KOPT-K1 (cell line): Measurements from ENCODE around the gene LRRC3C.
A peak's percentile ranks its signal among the peaks of the same experiment; 100 is the strongest.

Experiments
- H3K27ac ChIP-seq: fragments of 200-600 bp; sonication (generic); 2 replicates; pipeline ENCODE4 v1.5.1; 2016; ENCODE audit warnings: antibody characterized with exemption, mild to moderate bottlenecking, low read depth, low read length; ENCODE audit not compliant: poor library complexity, severe bottlenecking
- H3K36me3 ChIP-seq: fragments of 200-600 bp; sonication (generic); 2 replicates; pipeline ENCODE4 v1.5.1; 2017; ENCODE audit warnings: antibody characterized with exemption, mild to moderate bottlenecking, low read length, moderate library complexity; ENCODE audit not compliant: insufficient read depth
- H3K9me3 ChIP-seq: fragments of 200-600 bp; sonication (generic); 2 replicates; pipeline ENCODE4 v1.5.1; 2017; ENCODE audit warnings: antibody characterized with exemption, low read length, mild to moderate bottlenecking; ENCODE audit not compliant: insufficient read depth, poor library complexity, severe bottlenecking

The LRRC3C gene

GRCh38 chr17:39951924-39952679 is 24.6 kb downstream of the LRRC3C start:
- no peak overlapping the region for H3K27ac ChIP-seq

GRCh38 chr17:39952680-39953470 is 25.3 kb downstream of the LRRC3C start:
- H3K9me3 ChIP-seq, result no peaks in the 10 kb centered on the region
- no peaks in the 10 kb centered on the region for H3K36me3 ChIP-seq
- peak overlapping the region; percentile 57 for H3K27ac ChIP-seq

More at GRCh38 chr17:39951924-39952679, 24.6 kb downstream of the LRRC3C start:
- Histone ChIP-seq H3K9me3 (no peaks in the 10 kb centered on the region), H3K36me3 (no peaks in the 10 kb centered on the region)

DNA sequence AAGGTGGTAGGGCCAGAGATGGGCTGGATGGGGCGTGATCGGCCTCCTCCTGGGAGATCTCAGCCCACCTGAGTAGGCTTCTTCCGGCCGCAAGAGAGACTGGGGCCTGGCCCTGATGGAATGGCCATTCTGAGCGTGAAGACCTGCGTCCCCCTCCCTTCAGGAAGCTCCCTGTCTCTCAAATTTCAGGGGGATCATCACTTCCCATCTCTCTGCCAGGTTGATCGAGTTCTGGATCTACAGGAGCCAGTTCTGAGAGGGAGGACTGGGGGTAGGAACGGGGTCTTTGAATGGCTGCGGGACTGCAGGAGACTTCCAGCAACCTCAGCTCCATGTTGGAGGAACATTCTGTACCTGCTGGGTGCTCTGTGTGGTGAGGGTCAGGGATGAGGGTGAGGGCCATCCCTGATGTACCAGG is 25.9 kb downstream of the LRRC3C start:
- Histone ChIP-seq H3K9me3 (no peaks in the 10 kb centered on the region), H3K27ac (peak overlapping the region; percentile 57), H3K36me3 (no peaks in the 10 kb centered on the region)

- no peaks in the 10 kb centered on the region for H3K36me3 ChIP-seq
- no peaks in the 10 kb centered on the region for H3K9me3 ChIP-seq
- no peak overlapping the region for H3K27ac ChIP-seq
These were observed 27.3 kb downstream of the LRRC3C start for GRCh38 chr17:39954876-39955275.

- Histone ChIP-seq H3K27ac (no peak overlapping the region), H3K36me3 (no peaks in the 10 kb centered on the region), H3K9me3 (no peaks in the 10 kb centered on the region)
These were observed 28.2 kb downstream of the LRRC3C start for GRCh38 chr17:39955726-39956225.

GRCh38 chr17:39960524-39961041 is 33.1 kb downstream of the LRRC3C start:
- Histone ChIP-seq H3K27ac (no peak overlapping the region), H3K36me3 (no peaks in the 10 kb centered on the region)

GRCh38 chr17:39962642-39963220 is 35.2 kb downstream of the LRRC3C start, which contains the start of gene GSDMA:
TSS of gene GSDMA (plus strand) at chr17:39963004. CDS start at chr17:39965688, 2,684 bp downstream.
- Histone ChIP-seq H3K27ac (no peak within 1 kb of the TSS), H3K9me3 (no peaks in the 10 kb centered on the region), H3K36me3 (no peaks in the 10 kb centered on the region)

More at GRCh38 chr17:39960524-39961041, 33.1 kb downstream of the LRRC3C start:
- no peaks in the 10 kb centered on the region for H3K9me3 ChIP-seq

DNA sequence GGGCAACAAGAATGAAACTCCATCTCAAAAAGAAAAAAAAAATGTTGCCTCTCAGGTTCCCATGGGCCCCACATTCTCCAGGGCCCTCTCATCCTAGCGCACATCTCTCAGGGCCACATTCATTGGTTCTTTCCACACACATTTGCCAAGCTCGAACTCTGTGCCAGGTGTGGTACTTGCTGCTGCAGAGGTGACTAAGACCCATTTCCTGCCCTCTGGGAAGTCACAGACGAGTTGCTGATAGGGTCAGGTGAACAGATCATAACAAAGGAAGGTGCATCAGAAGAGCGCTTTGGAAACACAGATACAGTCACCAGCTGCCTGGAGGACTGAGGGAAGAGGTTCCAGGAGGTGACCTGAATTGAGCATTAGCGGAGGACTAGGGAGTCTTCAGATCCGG is 36.3 kb downstream of the LRRC3C start:
- H3K9me3 ChIP-seq, result no peaks in the 10 kb centered on the region
- no peaks in the 10 kb centered on the region for H3K36me3 ChIP-seq
- no peak overlapping the region for H3K27ac ChIP-seq

DNA sequence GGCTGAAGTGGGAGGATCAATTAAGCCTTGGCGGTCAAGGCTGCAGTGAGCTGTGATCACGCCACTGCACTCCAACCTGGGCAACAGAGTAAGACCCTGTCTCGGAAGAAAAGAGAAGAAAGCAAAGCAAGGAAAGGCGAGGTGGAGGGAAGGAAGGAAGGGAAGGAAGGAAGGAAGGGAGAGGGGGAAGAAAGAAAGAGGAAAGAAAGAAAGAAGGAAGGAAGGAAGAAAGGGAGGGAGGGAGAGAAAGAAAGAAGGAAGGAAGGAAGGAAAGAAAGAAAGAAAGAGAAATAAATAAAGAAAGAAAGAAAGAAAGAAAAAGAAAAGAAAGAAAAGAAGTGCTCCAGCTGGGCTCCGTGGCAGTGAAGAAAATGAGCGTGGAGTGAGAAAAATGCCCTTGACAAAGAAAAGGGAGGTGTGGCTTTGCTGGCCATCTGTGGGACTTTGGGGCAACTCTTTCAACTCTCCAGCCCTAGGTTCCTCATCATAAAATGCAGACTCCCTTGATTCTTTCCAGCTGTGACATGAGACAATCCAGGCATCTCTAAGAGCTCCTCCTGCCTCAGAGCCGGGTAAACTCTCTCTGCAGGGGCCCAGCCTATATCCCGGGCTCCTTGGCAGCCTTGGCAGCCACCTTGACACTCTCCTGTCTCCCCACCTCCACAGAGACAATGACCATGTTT is 37.6 kb downstream of the LRRC3C start:
- H3K27ac ChIP-seq, result no peak overlapping the region
- H3K9me3 ChIP-seq, result no peaks in the 10 kb centered on the region
- H3K36me3 ChIP-seq, result no peaks in the 10 kb centered on the region

- no peak overlapping the region for H3K27ac ChIP-seq
- H3K9me3 ChIP-seq, result no peaks in the 10 kb centered on the region
- no peaks in the 10 kb centered on the region for H3K36me3 ChIP-seq
These were observed 39.2 kb downstream of the LRRC3C start for GRCh38 chr17:39966771-39967170.

GRCh38 chr17:39968761-39969160 is 41.2 kb downstream of the LRRC3C start:
- Histone ChIP-seq H3K9me3 (no peaks in the 10 kb centered on the region), H3K27ac (no peak overlapping the region), H3K36me3 (no peaks in the 10 kb centered on the region)

DNA sequence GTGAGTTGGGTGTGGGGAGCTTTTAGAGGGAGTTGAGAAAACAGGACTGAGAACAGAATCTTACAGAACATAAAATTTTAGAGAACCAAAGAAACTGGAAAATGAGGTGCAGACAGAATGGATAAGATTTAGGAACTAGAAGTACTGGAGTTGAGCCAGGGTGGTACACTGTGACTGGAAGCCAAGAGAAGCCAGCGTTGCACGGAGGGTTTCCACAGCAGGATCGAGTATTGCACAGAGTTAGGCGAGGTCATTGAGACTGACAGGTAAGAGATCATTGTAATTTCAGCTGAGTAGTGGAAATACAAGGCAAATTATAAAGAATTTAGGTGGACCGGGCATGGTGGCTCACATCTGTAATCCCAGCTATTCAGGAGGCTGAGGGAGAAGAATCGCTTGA is 41.8 kb downstream of the LRRC3C start:
- Histone ChIP-seq H3K36me3 (no peaks in the 10 kb centered on the region), H3K9me3 (no peaks in the 10 kb centered on the region), H3K27ac (no peak overlapping the region)

- H3K36me3 ChIP-seq, result no peaks in the 10 kb centered on the region
- H3K27ac ChIP-seq, result no peak overlapping the region
- H3K9me3 ChIP-seq, result no peaks in the 10 kb centered on the region
These were observed 42.7 kb downstream of the LRRC3C start for GRCh38 chr17:39970157-39970692.

GRCh38 chr17:39971076-39971603 is 43.6 kb downstream of the LRRC3C start:
- Histone ChIP-seq H3K36me3 (no peaks in the 10 kb centered on the region), H3K27ac (no peak overlapping the region), H3K9me3 (no peaks in the 10 kb centered on the region)
